Frontal cortex (tissue), 4 donors: ENCODE data around the gene TLK1. TPM values are rescaled to one million over a fixed set of nuclear protein-coding genes. Genes with fewer than 3 reads are reported as not detected.

ENCODE experiments used
- DNase-seq, 2 donors: peaks; one replicate each; pipeline ENCODE4 v3.0.0; 2012; ENCODE audit warnings: low spot score in 2 of 2
- FAIRE-seq: peaks from 2 replicates; lab custom pipeline; 2012; peaks lifted over from hg19 to GRCh38; lab: Jason Lieb, UNC
- total RNA-seq: library from RNA; depleted of rRNA; stranded (reverse); fragments of >200 nt; gene quantifications from one replicate; pipeline ENCODE4 v1.2.3, GENCODE V29; 2014
- donor health status: control.
- donor health status: control.
- donor health status: control.

Gene TLK1
- 13.5 TPM for total RNA-seq

- peak; percentile 44 to 69 for DNase-seq
- FAIRE-seq = no peak
These were observed at the start of gene TLK1 for GRCh38 chr2:171160119-171160955. TLK1 (minus strand) TSS chr2:171160893; CDS start chr2:171160428, 465 bp downstream.

- FAIRE-seq (no peak), DNase-seq (no peak)
These were observed 49.6 kb upstream of the TLK1 start for GRCh38 chr2:171210216-171210863.

- FAIRE-seq = no peak
These were observed 48.0 kb upstream of the TLK1 start for GRCh38 chr2:171208657-171209056.

GRCh38 chr2:171206422-171207115 lies 45.9 kb upstream of the TLK1 start:
- DNase-seq = no peak
- FAIRE-seq = no peak

More at GRCh38 chr2:171208657-171209056, 48.0 kb upstream of the TLK1 start:
- no peak for DNase-seq

- no peak for FAIRE-seq
- no peak for DNase-seq
These were observed 44.9 kb upstream of the TLK1 start for GRCh38 chr2:171205551-171205950.

GRCh38 chr2:171201767-171202166 lies 41.1 kb upstream of the TLK1 start:
- no peak for FAIRE-seq

GRCh38 chr2:171201271-171201670 lies 40.6 kb upstream of the TLK1 start:
- FAIRE-seq (no peak), DNase-seq (no peak)

More at GRCh38 chr2:171201767-171202166, 41.1 kb upstream of the TLK1 start:
- no peak for DNase-seq

GRCh38 chr2:171200469-171200868 lies 39.8 kb upstream of the TLK1 start:
- no peak for FAIRE-seq
- DNase-seq = no peak

GRCh38 chr2:171191021-171191420 lies 30.3 kb upstream of the TLK1 start:
- no peak for DNase-seq
- no peak for FAIRE-seq

- FAIRE-seq (no peak), DNase-seq (no peak)
These were observed 27.1 kb upstream of the TLK1 start for GRCh38 chr2:171187819-171188218.

- DNase-seq (no peak), FAIRE-seq (no peak)
These were observed 26.5 kb upstream of the TLK1 start for GRCh38 chr2:171187177-171187576.

- DNase-seq = no peak
- no peak for FAIRE-seq
These were observed 25.2 kb upstream of the TLK1 start for GRCh38 chr2:171185941-171186340.

GRCh38 chr2:171185165-171185818 lies 24.6 kb upstream of the TLK1 start:
- no peak for DNase-seq
- FAIRE-seq = no peak

- no peak for FAIRE-seq
These were observed 20.7 kb upstream of the TLK1 start for GRCh38 chr2:171181064-171182049.

GRCh38 chr2:171180229-171180930 lies 19.7 kb upstream of the TLK1 start:
- FAIRE-seq (no peak), DNase-seq (no peak)

More at GRCh38 chr2:171181064-171182049, 20.7 kb upstream of the TLK1 start:
- DNase-seq = no peak

GRCh38 chr2:171178993-171179392 lies 18.3 kb upstream of the TLK1 start:
- FAIRE-seq (no peak), DNase-seq (no peak)

- DNase-seq (no peak), FAIRE-seq (no peak)
These were observed 15.8 kb upstream of the TLK1 start for GRCh38 chr2:171176516-171176915.

GRCh38 chr2:171174075-171174474 lies 13.4 kb upstream of the TLK1 start:
- no peak for FAIRE-seq
- no peak for DNase-seq
